Measurements from ENCODE around the gene TOR1A.
"Not testable (repeated sequence)": the region's sequence is repeated elsewhere in the genome, so short reads cannot be mapped to it uniquely, and the experiment has no call there.

The TOR1A gene

GRCh38 chr9:129816501-129817435 lies 7.2 kb downstream of the TOR1A start:
- DNase-seq = no peak

GRCh38 chr9:129815278-129815677 lies 8.7 kb downstream of the TOR1A start:
- DNase-seq = no peak

GRCh38 chr9:129814432-129815223 lies 9.3 kb downstream of the TOR1A start:
- DNase-seq = no peak

DNA sequence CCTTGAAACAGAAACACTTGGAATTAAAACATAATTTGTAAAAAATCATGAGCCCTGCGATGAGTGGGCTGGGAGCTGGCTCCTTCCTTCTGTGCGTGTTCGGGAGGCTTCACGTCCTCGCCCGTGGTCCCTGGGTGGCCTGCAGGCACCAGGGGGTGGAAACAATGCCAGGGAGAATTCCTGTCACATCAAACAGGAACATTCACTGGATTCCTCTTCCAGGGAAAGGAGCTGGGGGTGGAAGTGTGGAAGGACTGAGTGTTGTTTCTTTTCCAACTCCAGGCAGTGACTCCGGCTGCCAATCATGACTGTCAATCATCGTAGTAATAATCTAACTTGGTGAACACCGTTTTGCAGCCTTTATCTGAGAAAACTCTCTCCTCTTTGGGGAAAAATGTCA lies 10.3 kb downstream of the TOR1A start:
- DNase-seq = no peak

GRCh38 chr9:129812385-129812784 lies 11.6 kb downstream of the TOR1A start:
- no peak for DNase-seq

DNA sequence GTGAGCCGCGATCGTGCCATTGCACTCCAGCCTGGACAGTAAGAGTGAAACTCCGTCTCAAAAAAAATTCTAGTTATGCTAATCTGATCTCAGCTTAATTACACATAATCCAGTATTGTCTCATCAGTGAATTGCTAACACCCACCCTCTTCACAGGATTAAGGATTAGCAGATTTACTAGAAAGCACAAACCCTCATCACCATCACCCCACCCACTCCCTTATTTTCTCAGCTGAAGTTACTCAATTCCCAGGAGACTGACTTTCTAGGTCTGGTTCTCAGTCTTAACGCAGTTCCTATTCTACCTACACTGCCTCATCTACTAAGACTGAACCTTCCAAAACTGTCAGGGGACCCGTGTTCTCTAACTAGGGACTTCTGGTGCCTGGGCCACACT lies 12.0 kb downstream of the TOR1A start:
- no peak for DNase-seq

DNA sequence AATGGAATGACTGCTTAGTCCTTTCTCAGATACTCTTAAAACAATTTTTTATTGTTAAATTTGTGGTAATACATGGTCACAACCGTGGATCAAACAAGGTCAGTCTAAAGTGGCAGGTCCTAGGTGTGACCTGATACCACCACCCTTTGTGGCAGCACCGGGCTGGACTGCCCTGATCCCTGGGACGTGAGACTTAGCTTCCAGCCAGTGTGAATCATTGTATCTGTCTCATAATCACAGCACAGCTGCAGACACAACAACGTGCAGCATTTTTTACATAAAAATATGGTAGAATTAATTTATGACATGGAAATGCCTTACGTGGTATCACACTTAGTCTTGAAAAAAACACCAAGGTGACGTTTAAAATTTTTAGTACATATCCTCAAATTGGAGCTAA lies 13.1 kb downstream of the TOR1A start:
- no peak for DNase-seq

GRCh38 chr9:129810116-129810515 lies 13.8 kb downstream of the TOR1A start:
- no peak for DNase-seq

DNA sequence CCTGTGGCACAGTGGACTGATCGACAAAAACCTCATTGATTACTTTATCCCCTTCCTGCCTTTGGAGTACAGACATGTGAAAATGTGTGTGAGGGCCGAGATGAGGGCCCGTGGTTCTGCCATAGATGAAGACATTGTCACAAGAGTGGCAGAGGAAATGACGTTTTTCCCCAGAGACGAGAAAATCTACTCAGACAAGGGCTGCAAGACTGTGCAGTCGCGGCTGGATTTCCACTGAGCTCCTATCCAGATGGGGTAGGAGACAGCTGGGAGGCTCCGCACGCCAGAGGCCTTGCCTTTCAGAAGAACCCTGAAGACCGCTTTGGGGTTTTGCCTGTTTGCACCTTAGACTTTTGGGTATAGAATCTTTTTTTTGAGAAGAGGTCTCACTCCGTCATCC lies 14.6 kb downstream of the TOR1A start:
- DNase-seq = no peak

DNA sequence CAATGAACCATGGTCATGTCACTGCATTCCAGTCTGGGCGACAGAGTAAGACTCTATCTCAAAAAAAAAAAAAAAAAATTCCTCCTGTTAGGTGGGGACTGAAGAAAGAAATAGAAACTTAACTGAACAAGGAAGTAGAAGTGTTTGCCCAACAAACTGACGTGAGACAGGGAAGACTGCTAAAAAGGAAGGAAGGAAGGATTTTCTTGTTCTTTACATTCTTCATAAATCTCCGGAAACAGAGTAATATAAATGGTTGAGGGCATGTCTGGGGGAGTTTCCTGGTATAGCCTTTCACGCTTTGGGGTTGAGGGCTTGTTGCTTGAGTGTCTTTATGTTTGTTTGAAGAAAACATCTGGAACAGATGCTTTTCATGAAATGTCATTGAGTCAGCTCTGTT lies 17.9 kb downstream of the TOR1A start:
- DNase-seq = no peak

DNA sequence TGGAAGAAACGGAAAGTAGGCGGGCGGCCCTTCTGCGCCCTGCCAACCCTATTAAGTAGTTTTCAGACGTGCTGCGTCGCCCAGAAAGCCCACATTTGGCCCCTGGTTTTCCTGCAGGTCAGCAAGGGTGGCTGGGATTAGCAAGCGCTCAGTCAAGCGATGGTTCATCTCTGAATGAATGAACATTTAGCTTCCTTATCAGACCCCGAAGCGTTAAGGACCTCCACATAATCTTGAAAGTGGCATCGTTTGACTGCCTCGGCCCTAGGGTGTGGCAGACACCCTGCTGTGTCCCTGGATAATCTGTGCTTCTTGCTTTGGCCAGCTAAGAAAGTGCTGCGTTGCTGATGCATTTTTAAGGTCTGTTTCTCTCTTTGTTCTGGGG lies 20.3 kb downstream of the TOR1A start:
- no peak for DNase-seq

DNA sequence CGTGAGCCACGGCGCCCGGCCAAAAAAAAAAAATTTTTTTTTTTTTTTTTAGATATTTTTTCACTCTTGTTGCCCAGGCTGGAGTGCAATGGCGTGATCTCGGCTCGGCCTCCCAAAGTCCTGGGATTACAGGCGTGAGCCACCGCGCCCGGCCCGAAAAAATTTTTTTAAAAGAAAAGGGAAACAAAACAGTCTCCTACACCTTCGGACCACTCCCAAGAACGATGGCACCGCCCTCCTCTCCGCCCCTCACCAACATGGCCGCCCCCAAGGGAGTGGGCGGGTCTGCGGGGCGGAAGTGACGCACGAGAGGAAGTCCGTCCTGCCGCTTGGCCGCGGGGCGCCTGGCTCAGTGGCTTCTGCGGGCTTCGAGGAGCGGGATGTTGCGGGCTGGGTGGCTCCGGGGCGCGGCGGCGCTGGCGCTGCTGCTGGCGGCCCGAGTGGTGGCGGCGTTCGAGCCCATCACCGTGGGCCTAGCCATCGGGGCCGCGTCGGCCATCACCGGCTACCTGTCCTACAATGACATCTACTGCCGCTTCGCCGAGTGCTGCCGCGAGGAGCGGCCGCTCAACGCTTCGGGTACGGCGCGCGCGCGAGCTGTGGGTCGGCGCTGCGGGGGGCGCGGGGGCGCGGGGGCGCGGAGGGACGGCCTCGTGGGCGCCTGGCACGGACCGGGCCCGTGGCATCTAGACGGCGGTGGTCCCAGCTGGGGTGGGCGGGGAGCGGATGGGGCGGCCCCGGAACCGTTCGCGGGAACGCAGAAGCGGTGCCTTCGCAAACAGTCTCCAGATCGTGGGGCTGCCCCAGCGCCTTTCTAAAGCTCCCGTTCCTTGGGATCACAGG lies 20.9 kb downstream of the TOR1A start, which contains the start of gene TOR1B:
TOR1B (plus strand) TSS at position 352 of the 843 bp plus-strand sequence; CDS start at position 381, 29 bp downstream.
- peak; percentile 95 for DNase-seq

DNA sequence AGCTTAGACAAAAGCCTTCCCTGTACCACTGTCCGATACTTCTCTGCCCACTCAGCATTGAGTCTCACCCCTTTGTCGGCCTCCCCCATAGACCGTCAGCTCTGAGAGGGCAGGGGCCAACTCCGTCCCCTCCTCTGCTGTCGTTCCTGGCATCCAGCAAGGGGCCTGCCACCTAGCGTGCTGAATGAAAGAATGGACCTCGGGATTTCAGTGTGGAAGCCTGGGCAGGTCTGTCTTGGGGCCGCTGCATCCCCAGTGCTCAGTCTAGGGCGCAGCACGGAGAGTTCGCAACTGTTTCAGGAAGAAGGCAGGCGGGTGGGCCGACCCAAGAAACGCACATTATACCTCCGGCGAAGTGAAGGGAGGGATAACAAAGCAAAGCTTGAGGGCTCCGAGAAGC lies 22.4 kb downstream of the TOR1A start:
- no peak for DNase-seq

DNA sequence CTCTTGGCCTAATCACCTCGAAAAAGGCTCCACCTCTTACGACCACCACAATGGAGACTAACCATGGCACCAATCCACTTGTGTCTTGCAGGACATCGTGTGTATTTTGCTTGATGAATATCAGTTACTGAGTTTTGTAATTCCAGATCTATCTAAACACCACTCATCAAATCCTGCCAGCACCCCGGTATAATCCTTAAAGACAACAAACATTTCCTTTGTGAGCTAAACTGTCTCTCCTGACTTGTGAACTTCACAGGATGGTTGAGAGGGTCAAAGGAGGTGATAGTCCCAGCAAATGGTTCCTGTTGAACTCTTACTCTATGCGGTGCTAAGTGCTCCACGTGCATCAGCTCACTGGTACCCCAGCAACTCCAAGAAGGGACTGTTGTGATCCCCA lies 25.0 kb downstream of the TOR1A start:
- DNase-seq = no peak

DNA sequence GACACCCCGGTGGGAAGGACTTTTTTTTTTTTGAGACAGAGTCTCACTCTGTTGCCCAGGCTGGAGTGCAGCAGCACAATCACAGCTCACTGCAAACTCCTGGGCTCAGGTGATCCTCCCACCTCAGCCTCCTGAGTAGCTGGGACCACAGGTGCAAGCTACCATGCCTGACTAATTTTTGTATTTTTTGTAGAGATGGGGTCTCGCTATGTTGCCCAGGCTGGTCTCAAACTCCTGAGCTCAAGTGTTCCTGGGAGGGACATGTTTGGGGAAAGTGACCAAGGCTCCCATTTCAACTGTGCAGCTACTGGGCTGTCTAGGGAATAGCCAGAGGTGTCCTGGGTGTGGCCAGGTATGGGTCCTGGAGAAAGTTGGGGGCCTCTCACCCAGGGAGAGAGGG lies 27.9 kb downstream of the TOR1A start:
- DNase-seq = not testable (repeated sequence)

GRCh38 chr9:129794549-129794948 lies 29.4 kb downstream of the TOR1A start:
- DNase-seq = no peak

- no peak for DNase-seq
Measured at GRCh38 chr9:129786481-129786880, 37.5 kb downstream of the TOR1A start.

DNA sequence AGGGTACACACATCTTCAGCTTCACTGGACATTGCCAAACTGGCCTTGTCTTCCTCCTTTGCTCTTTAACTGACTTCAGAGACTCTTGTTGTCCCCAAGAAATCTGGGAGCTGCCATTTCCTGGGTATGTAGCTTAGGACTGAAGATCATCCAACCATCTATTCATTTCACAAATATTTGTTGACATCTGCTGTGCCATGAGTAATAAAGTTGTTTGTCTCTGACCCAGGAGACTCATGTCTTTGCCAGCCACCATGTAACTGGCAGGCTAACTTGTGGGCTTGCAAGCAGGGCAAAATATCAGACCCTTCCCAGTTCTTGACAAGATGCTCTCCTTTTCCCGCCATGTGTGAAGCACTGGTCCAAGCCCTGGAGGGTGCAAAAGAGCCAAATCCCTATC lies 38.1 kb downstream of the TOR1A start:
- DNase-seq = no peak

GRCh38 chr9:129784970-129785369 lies 39.0 kb downstream of the TOR1A start:
- DNase-seq = not testable (repeated sequence)

- peak; percentile 72 for DNase-seq
Measured at GRCh38 chr9:129783516-129784361, 40.2 kb downstream of the TOR1A start.

DNA sequence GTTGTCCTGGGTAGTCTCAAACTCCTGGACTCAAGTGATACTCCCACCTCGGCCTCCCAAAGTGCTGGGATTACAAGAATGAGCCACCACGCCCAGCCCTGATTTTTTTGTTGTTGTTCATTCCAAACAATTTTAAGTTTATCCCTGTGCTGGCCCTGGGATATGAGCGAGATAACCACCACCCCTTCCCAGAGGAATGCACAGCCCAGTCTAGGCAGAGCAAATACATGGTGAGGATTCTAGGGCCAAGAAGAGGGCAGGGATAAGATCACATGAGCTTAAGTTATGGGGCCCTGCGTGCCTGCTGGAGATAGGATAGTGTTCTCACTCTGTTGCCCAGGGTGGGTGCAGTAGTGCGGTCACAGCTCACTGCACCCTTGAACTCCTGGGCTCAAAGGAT lies 42.0 kb downstream of the TOR1A start:
- DNase-seq = no peak

DNA sequence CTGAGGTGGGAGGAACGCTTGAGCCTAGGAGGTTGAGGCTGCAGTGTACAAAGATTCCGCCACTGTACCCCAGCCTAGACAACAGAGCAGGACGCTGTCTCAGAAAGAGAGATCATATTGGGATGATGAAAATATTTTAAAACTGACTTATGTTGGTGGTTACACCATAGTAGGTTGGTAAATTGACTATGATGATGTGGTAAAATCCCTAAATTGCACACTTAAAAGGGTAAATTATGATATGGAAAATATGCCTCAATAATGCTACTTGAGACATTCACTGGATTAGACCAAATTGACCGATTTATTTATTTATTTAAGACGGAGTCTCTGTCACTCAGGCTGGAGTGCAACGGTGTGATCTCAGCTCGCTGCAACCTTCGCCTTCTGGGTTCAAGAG lies 42.8 kb downstream of the TOR1A start:
- DNase-seq = no peak

Data from activated gamma-delta T cell treated with Interleukin-2 at 50 U/mL for 16 hours (primary cell).